Measurements from ENCODE around the gene ITK.

The ITK gene

DNA sequence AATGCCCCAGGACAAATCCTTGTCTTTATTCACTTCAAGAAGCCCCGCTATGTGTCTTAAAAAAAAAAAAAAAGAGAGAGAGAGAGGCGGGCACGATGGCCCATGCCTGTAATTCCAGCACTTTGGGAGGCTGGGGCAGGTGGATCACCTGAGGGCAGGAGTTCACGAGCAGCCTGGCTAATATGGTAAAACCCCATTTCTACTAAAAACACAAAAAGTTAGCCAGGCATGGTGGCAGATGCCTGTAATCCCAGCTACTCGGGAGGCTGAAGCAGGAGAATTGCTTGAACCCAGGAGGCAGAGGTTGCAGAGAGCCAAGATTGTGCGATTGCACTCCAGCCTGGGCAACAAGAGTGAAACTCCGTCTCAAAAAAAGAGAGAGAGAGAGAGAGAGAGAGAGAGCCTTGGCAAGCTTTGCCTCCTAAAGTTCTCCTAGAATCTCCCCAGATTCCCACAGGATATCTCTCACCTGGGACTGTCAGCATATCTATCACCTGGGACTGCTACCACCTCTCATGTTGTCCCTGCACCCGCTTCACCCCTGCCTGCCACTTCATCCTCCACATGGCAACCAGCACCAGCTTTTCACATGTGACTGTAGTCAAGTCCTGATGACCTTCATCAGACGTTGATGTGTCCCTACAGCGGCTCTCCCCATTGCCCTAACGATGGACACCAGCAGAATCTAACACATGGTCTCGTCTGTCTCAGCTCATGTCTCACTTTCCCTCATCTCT lies 5.8 kb downstream of the ITK start:
- in situ Hi-C loops (cut with HindIII; ENCODE audit: low pct_ligation_motif_present, low sequenced_read_pairs): no loop called here
- Histone ChIP-seq H3K27ac (no peak overlapping the region), H3K27me3 (replicated peaks) (no peaks in the 10 kb centered on the region), H3K36me3 (replicated peaks) (no peaks in the 10 kb centered on the region), H3K4me3 (ENCODE audit: low read depth, low read length) (no peak overlapping the region)
- TF ChIP-seq, protein P1, sequence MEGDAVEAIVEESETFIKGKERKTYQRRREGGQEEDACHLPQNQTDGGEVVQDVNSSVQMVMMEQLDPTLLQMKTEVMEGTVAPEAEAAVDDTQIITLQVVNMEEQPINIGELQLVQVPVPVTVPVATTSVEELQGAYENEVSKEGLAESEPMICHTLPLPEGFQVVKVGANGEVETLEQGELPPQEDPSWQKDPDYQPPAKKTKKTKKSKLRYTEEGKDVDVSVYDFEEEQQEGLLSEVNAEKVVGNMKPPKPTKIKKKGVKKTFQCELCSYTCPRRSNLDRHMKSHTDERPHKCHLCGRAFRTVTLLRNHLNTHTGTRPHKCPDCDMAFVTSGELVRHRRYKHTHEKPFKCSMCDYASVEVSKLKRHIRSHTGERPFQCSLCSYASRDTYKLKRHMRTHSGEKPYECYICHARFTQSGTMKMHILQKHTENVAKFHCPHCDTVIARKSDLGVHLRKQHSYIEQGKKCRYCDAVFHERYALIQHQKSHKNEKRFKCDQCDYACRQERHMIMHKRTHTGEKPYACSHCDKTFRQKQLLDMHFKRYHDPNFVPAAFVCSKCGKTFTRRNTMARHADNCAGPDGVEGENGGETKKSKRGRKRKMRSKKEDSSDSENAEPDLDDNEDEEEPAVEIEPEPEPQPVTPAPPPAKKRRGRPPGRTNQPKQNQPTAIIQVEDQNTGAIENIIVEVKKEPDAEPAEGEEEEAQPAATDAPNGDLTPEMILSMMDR (IDR thresholded peaks at IDR 0.05; ENCODE audit: low read depth, low read length, missing control alignments): no peak
- DNase-seq: no peak

DNA sequence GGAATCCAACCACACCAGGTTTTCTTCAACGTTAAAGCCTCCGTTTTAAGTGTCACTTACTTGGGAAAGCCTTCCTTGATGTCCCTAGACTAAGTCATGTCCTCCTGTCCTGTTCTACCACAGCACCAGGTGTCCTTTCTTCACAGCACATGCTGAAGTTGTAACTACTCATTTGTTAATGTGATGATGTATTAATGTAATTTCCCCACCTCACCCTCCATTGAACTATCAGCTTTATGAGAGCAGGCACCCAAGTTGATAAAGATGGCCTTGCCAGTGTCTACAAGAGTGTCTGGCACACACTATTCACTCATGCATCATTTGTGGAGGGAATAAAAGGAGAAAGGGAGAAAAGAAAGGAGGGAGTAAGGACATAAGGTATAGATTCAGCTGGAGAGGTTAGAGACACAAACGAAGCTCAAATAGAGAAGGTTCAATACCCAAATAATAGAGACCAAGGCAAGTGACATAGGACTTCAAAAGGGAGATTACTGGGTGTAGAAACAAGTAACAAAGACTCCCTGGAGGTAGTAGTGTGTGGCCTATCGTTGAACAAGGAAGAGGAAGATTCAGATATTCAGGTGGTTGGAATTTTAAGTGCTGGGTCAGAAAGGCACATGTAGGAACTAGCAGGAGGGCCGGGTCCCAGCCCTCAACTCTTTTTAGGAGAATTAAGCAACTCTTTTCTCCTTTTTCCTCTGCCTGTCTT lies 6.6 kb downstream of the ITK start:
- Histone ChIP-seq H3K27me3 (replicated peaks) (no peaks in the 10 kb centered on the region), H3K27ac (no peak overlapping the region), H3K36me3 (replicated peaks) (no peaks in the 10 kb centered on the region), H3K4me3 (ENCODE audit: low read depth, low read length) (no peak overlapping the region)
- DNase-seq: no peak
- in situ Hi-C loops (cut with HindIII; ENCODE audit: low pct_ligation_motif_present, low sequenced_read_pairs): no loop called here
- TF ChIP-seq, protein P1 (IDR thresholded peaks at IDR 0.05; ENCODE audit: low read depth, low read length, missing control alignments): no peak

DNA sequence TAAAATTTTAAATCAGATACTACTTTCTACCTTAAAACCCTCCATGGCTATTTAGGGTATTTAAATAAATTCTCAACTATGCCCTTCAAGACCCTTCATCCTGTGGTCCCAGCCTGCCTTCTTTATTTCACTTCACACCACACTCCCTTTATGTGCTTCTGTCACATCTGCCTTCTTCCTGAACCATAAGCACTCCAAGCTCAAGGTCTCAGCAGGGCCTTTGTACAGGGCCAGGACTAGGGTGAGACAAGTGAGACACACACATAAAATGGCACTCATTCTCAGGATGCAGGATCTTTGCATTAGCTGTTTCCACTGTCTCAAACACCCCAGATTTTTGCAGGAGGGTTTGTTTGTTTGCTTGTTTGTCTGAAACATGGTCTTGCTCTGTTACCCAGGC lies 7.6 kb downstream of the ITK start:
- Histone ChIP-seq H3K27me3 (replicated peaks) (no peaks in the 10 kb centered on the region), H3K27ac (no peak overlapping the region), H3K36me3 (replicated peaks) (no peaks in the 10 kb centered on the region), H3K4me3 (ENCODE audit: low read depth, low read length) (no peak overlapping the region)
- in situ Hi-C loops (cut with HindIII; ENCODE audit: low pct_ligation_motif_present, low sequenced_read_pairs): no loop called here
- TF ChIP-seq, protein P1 (IDR thresholded peaks at IDR 0.05; ENCODE audit: low read depth, low read length, missing control alignments): no peak
- no peak for DNase-seq

DNA sequence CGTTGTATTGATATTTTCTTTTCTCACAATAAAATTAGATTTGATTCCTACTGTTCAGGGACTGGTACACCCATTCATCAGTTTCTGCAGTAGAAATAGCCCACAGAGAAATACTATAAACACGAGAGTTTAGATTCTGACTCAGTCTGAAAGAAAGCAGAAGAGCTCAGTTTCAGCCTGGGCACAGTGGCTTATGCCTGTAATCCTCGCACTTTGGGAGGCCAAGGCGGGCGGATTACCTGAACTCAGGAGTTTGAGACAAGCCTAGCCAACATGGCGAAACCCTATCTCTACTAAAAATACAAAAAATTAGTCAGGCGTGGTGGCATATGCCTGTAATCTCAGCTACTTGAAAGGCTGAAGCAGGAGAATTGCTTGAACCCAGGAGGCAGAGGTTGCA lies 8.6 kb downstream of the ITK start:
- no peak for DNase-seq
- H3K27ac ChIP-seq: no peak overlapping the region
- H3K4me3 ChIP-seq (ENCODE audit: low read depth, low read length): no peak overlapping the region
- TF ChIP-seq, protein P1 (IDR thresholded peaks at IDR 0.05; ENCODE audit: low read depth, low read length, missing control alignments): no peak
- H3K36me3 ChIP-seq (replicated peaks): no peaks in the 10 kb centered on the region
- H3K27me3 ChIP-seq (replicated peaks): no peaks in the 10 kb centered on the region
- in situ Hi-C loops (cut with HindIII; ENCODE audit: low pct_ligation_motif_present, low sequenced_read_pairs): no loop called here

DNA sequence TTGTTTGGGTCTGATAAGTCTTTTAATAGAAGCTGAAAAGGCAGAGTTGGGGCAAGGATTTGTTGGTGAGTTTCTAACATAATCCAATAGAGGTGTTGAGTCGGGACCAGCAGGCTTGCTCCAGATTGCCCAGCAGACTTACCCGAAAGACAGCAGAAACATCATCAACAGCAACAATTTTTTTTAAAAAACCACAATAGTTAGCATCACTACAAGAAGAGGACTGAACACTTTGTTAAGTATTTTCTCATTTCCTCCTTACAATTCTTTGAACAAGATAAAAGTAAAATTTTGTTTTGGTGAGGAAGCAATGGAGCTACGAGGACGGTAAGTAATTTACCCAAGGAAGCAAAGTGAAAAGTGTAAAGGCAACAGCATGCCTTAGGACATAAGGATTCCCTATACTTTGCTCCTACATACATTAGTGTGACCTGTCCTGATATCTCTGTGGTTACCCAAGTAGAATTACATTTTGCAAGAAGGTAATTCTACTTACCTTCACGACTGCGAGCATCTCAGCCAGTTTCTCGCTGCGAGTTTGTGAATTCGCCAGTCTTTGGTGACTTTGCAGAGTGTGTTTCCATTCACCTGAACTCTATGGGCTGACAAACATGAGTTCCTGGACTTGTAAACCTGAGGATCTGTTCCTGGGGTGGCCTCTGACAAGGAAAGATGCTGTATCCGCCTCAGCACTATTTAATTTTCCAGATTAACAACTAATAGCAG lies 13.2 kb downstream of the ITK start:
- no peak overlapping the region for H3K4me3 ChIP-seq (ENCODE audit: low read depth, low read length)
- H3K36me3 ChIP-seq (replicated peaks): no peaks in the 10 kb centered on the region
- in situ Hi-C loops (cut with HindIII; ENCODE audit: low pct_ligation_motif_present, low sequenced_read_pairs): no loop called here
- DNase-seq: no peak
- TF ChIP-seq, protein P1 (IDR thresholded peaks at IDR 0.05; ENCODE audit: low read depth, low read length, missing control alignments): no peak
- H3K27me3 ChIP-seq (replicated peaks): no peaks in the 10 kb centered on the region
- H3K27ac ChIP-seq: no peak overlapping the region
